NCI-H774 (cell line): ENCODE measurements around the gene PLPP1.
A peak's percentile ranks its signal among the peaks of the same experiment; 100 is the strongest.
"Not testable (repeated sequence)": the region's sequence is repeated elsewhere in the genome, so short reads cannot be mapped to it uniquely, and the experiment has no call there.

Source experiments
- DNase-seq: peaks from one replicate; lab custom pipeline; 2025; lab: John Stamatoyannopoulos, UW

Gene PLPP1

GRCh38 chr5:55505711-55506110, 29.1 kb downstream of the PLPP1 start:
- not testable (repeated sequence) for DNase-seq

- not testable (repeated sequence) for DNase-seq
These were observed 30.8 kb downstream of the PLPP1 start for GRCh38 chr5:55503917-55504316.

- DNase-seq: no peak
These were observed 32.0 kb downstream of the PLPP1 start for GRCh38 chr5:55502759-55503158.

- DNase-seq: no peak
These were observed 36.3 kb downstream of the PLPP1 start for GRCh38 chr5:55498457-55498856.

- DNase-seq: no peak
These were observed 37.1 kb downstream of the PLPP1 start for GRCh38 chr5:55497712-55498111.

- no peak for DNase-seq
These were observed 39.5 kb downstream of the PLPP1 start for GRCh38 chr5:55495216-55495615.

- no peak for DNase-seq
These were observed 42.3 kb downstream of the PLPP1 start for GRCh38 chr5:55492449-55492848.

GRCh38 chr5:55485073-55485472, 49.7 kb downstream of the PLPP1 start:
- DNase-seq: no peak

- DNase-seq: no peak
These were observed 50.2 kb downstream of the PLPP1 start for GRCh38 chr5:55484531-55484930.

- DNase-seq: no peak
These were observed 50.9 kb downstream of the PLPP1 start for GRCh38 chr5:55483885-55484284.

GRCh38 chr5:55481293-55481855, 53.4 kb downstream of the PLPP1 start:
- no peak for DNase-seq

GRCh38 chr5:55480781-55481180, 54.0 kb downstream of the PLPP1 start:
- no peak for DNase-seq

GRCh38 chr5:55472642-55473041, 62.1 kb downstream of the PLPP1 start:
- DNase-seq: no peak

GRCh38 chr5:55471468-55471867, 63.3 kb downstream of the PLPP1 start:
- no peak for DNase-seq

- DNase-seq: no peak
These were observed 64.5 kb downstream of the PLPP1 start for GRCh38 chr5:55470282-55470681.

- no peak for DNase-seq
These were observed 64.9 kb downstream of the PLPP1 start for GRCh38 chr5:55469839-55470238.

GRCh38 chr5:55467862-55468551, 66.8 kb downstream of the PLPP1 start:
- DNase-seq: peak; percentile 27

GRCh38 chr5:55463613-55464012, 71.2 kb downstream of the PLPP1 start:
- DNase-seq: no peak

- no peak for DNase-seq
These were observed 75.2 kb downstream of the PLPP1 start for GRCh38 chr5:55459572-55459971.

- DNase-seq: no peak
These were observed 78.4 kb downstream of the PLPP1 start for GRCh38 chr5:55456216-55456895.

- DNase-seq: no peak
These were observed 80.5 kb downstream of the PLPP1 start for GRCh38 chr5:55454282-55454681.

GRCh38 chr5:55453211-55453610, 81.6 kb downstream of the PLPP1 start:
- no peak for DNase-seq

GRCh38 chr5:55451976-55452375, 82.8 kb downstream of the PLPP1 start:
- DNase-seq: no peak
